HEK293 (cell line): ENCODE measurements around the gene USP12.
A peak's percentile ranks its signal among the peaks of the same experiment; 100 is the strongest.

Experiments
- CTCF ChIA-PET: fragments of 350-600 bp; formaldehyde crosslinking; extraction: SDS; loops from one replicate; lab custom pipeline; 2021; ENCODE audit warnings: antibody characterized with exemption; lab: Yijun Ruan, JAX
- POLR2A ChIA-PET: fragments of 300-600 bp; formaldehyde crosslinking; extraction: SDS; loops from one replicate; lab custom pipeline; 2020; ENCODE audit warnings: antibody characterized with exemption, inconsistent platforms; lab: Yijun Ruan, JAX
- H3K27ac ChIP-seq: fragments of 200-500 bp; sonication (Bioruptor generic); 2 replicates; pipeline ENCODE4 v1.5.1; 2014; ENCODE audit warnings: low read depth, low read length, control low read depth, inconsistent platforms; ENCODE audit errors: extremely low read depth
- H3K36me3 ChIP-seq, 2 experiments: fragments of 200-500 bp in 1 of 2; sonication (Bioruptor generic) in 1 of 2; 1 replicate in 1 of 2; 2 replicates in 1 of 2; pipeline ENCODE4 v1.5.1; 2014 to 2017; ENCODE audit warnings: inconsistent platforms in 2 of 2, low read length in 2 of 2; ENCODE audit not compliant: control insufficient read depth in 2 of 2, insufficient read depth in 1 of 2
- H3K4me1 ChIP-seq: fragments of 200-500 bp; sonication (Bioruptor generic); 2 replicates; pipeline ENCODE4 v1.5.1; 2014; ENCODE audit warnings: mild to moderate bottlenecking, low read length, inconsistent platforms; ENCODE audit not compliant: control insufficient read depth, insufficient read depth
- H3K4me3 ChIP-seq: 2 replicates; pipeline ENCODE4 v1.5.1; 2011; ENCODE audit warnings: low read depth, mild to moderate bottlenecking, control low read depth, low read length, moderate library complexity
- H3K9me3 ChIP-seq: fragments of 200-500 bp; sonication (Bioruptor generic); 2 replicates; pipeline ENCODE4 v1.5.1; 2014; ENCODE audit warnings: low read depth, low read length, inconsistent platforms; ENCODE audit not compliant: control insufficient read depth, insufficient read depth
- EGR2 ChIP-seq: fragments of 450-650 bp; formaldehyde crosslinking; IDR thresholded peaks from 2 replicates; pipeline ENCODE4 v1.5.1; 2016; ENCODE audit warnings: low read depth, missing biosample characterization, missing genetic modification characterization
- GLI2 ChIP-seq: fragments of 450-650 bp; formaldehyde crosslinking; IDR thresholded peaks from 2 replicates; pipeline ENCODE4; 2017; ENCODE audit warnings: missing biosample characterization, missing genetic modification characterization, low read depth, borderline replicate concordance
- MZF1 ChIP-seq: fragments of 450-650 bp; formaldehyde crosslinking; IDR thresholded peaks from 2 replicates; pipeline ENCODE4 v1.5.1; 2017; ENCODE audit warnings: missing biosample characterization, missing genetic modification characterization, borderline replicate concordance
- SP2 ChIP-seq: fragments of 450-650 bp; formaldehyde crosslinking; IDR thresholded peaks from 2 replicates; pipeline ENCODE4 v1.5.1; 2016; ENCODE audit warnings: missing biosample characterization, missing genetic modification characterization
- ZFHX2 ChIP-seq: fragments of 450-650 bp; formaldehyde crosslinking; conservative IDR thresholded peaks from 2 replicates; pipeline ENCODE4 v1.5.1; 2016; ENCODE audit warnings: missing biosample characterization, missing genetic modification characterization
- ZNF10 ChIP-seq: fragments of 450-650 bp; formaldehyde crosslinking; IDR thresholded peaks from 2 replicates; pipeline ENCODE4 v1.5.1; 2017; ENCODE audit warnings: missing biosample characterization, missing genetic modification characterization
- ZNF140 ChIP-seq: fragments of 450-650 bp; formaldehyde crosslinking; IDR thresholded peaks from 2 replicates; pipeline ENCODE4 v1.5.1; 2016; ENCODE audit warnings: missing biosample characterization, missing genetic modification characterization
- ZNF169 ChIP-seq: fragments of 450-650 bp; formaldehyde crosslinking; IDR thresholded peaks from 2 replicates; pipeline ENCODE4 v1.5.1; 2016; ENCODE audit warnings: missing biosample characterization, missing genetic modification characterization
- ZNF174 ChIP-seq: fragments of 450-650 bp; formaldehyde crosslinking; IDR thresholded peaks from 2 replicates; pipeline ENCODE4 v1.5.0; 2017; ENCODE audit warnings: missing biosample characterization, mild to moderate bottlenecking, missing genetic modification characterization
- ZNF280D ChIP-seq: fragments of 450-650 bp; formaldehyde crosslinking; IDR thresholded peaks from 2 replicates; pipeline ENCODE4 v1.5.1; 2016; ENCODE audit warnings: missing biosample characterization, missing genetic modification characterization
- ZNF366 ChIP-seq: fragments of 450-650 bp; formaldehyde crosslinking; conservative IDR thresholded peaks from 2 replicates; pipeline ENCODE4 v1.5.1; 2016; ENCODE audit warnings: missing biosample characterization, missing genetic modification characterization
- ZNF404 ChIP-seq: fragments of 450-650 bp; formaldehyde crosslinking; IDR thresholded peaks from 2 replicates; pipeline ENCODE4 v1.5.1; 2017; ENCODE audit warnings: missing biosample characterization, missing genetic modification characterization
- ZNF426 ChIP-seq: fragments of 450-650 bp; formaldehyde crosslinking; IDR thresholded peaks from 2 replicates; pipeline ENCODE4 v1.5.1; 2017; ENCODE audit warnings: missing biosample characterization, missing genetic modification characterization, mild to moderate bottlenecking, inconsistent platforms, moderate library complexity
- ZNF621 ChIP-seq: fragments of 450-650 bp; formaldehyde crosslinking; IDR thresholded peaks from 2 replicates; pipeline ENCODE4 v1.5.1; 2017; ENCODE audit warnings: missing biosample characterization, missing genetic modification characterization
- ZNF660 ChIP-seq: fragments of 450-650 bp; IDR thresholded peaks from 2 replicates; pipeline ENCODE4 v1.5.1; 2018; ENCODE audit warnings: missing biosample characterization, mild to moderate bottlenecking, missing genetic modification characterization
- ZSCAN16 ChIP-seq: fragments of 450-650 bp; formaldehyde crosslinking; IDR thresholded peaks from 2 replicates; pipeline ENCODE4 v1.5.1; 2016; ENCODE audit warnings: missing biosample characterization, missing genetic modification characterization
- TF ChIP-seq, protein P1 (sequence below): fragments of 450-650 bp; IDR thresholded peaks from 2 replicates; pipeline ENCODE4 v1.5.1; 2018; ENCODE audit warnings: missing biosample characterization, missing genetic modification characterization
- TF ChIP-seq, protein P2 (sequence below): fragments of 450-650 bp; formaldehyde crosslinking; IDR thresholded peaks from 2 replicates; pipeline ENCODE4 v1.5.1; 2016; ENCODE audit warnings: missing biosample characterization, missing genetic modification characterization
- TF ChIP-seq, protein P3 (sequence below): fragments of 450-650 bp; formaldehyde crosslinking; IDR thresholded peaks from 2 replicates; pipeline ENCODE4 v1.5.1; 2016; ENCODE audit warnings: missing biosample characterization, missing genetic modification characterization
- TF ChIP-seq, protein P4 (sequence below): sonication (generic); formaldehyde crosslinking; IDR thresholded peaks from 2 replicates; pipeline ENCODE4 v1.8.1; 2022; ENCODE audit warnings: mild to moderate bottlenecking, moderate library complexity, missing genetic modification reagents
- TF ChIP-seq, protein P5 (sequence below): fragments of 450-650 bp; formaldehyde crosslinking; IDR thresholded peaks from 2 replicates; pipeline ENCODE4 v1.5.1; 2017; ENCODE audit warnings: missing biosample characterization, missing genetic modification characterization

USP12 gene

DNA sequence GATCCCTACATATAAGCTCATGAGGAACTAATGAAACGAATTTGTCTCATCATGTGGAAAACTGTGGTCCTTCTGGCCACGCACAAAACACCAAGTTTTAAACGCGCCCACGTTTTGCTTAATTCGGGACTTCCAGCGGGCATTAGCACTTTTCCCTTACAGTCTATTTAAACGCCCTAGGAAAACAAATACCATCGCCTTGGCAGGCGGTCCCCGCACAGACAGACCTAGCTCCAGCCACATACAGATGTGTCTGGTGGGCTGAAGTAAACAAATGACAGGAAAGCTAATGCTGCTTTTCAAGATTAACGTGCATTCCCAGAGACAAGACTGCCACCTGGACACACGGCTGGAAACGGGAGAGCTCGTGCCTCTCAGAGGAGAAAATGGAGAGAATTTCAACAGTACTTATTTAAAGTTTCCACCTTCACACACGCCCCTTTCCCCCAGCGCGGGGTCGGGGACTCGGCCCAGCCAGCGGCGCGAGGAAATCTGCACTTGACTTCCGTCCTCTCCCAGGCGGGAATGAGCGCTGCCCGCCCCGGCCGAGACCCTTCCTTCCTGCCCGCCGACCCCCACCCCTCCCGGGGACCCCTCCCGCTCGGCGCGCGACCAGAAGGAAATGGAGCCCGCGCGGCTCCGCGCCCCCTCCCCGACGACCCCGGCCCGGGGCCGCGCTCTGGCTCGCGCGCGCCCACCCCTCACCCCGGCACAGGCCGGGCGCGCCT lies 931 bp downstream of the USP12 start (continued):
- TF ChIP-seq EGR2 (tag by site-specific recombination): no peak; the same call in 1 of the 2 replicates
- peak; percentile 71 for TF ChIP-seq SP2 (tag by site-specific recombination)
- no peak for TF ChIP-seq ZSCAN16 (tag by site-specific recombination)
- peak; percentile 52; the same call in 1 of the 2 replicates for TF ChIP-seq ZNF366 (tag by site-specific recombination)
- peak; percentile 28 for TF ChIP-seq ZFHX2 (tag by site-specific recombination)
- TF ChIP-seq, protein P1, sequence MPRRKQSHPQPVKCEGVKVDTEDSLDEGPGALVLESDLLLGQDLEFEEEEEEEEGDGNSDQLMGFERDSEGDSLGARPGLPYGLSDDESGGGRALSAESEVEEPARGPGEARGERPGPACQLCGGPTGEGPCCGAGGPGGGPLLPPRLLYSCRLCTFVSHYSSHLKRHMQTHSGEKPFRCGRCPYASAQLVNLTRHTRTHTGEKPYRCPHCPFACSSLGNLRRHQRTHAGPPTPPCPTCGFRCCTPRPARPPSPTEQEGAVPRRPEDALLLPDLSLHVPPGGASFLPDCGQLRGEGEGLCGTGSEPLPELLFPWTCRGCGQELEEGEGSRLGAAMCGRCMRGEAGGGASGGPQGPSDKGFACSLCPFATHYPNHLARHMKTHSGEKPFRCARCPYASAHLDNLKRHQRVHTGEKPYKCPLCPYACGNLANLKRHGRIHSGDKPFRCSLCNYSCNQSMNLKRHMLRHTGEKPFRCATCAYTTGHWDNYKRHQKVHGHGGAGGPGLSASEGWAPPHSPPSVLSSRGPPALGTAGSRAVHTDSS: no peak
- TF ChIP-seq ZNF174: no peak
- TF ChIP-seq GLI2: no peak
- no peak for TF ChIP-seq ZNF280D (tag by site-specific recombination)
- TF ChIP-seq ZNF140: no peak
- TF ChIP-seq ZNF10: no peak
- no peak for TF ChIP-seq ZNF426 (tag by site-specific recombination)
- TF ChIP-seq, protein P2, sequence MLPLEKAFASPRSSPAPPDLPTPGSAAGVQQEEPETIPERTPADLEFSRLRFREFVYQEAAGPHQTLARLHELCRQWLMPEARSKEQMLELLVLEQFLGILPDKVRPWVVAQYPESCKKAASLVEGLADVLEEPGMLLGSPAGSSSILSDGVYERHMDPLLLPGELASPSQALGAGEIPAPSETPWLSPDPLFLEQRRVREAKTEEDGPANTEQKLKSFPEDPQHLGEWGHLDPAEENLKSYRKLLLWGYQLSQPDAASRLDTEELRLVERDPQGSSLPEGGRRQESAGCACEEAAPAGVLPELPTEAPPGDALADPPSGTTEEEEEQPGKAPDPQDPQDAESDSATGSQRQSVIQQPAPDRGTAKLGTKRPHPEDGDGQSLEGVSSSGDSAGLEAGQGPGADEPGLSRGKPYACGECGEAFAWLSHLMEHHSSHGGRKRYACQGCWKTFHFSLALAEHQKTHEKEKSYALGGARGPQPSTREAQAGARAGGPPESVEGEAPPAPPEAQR (tag by site-specific recombination): no peak

- no peak for TF ChIP-seq ZNF621
- TF ChIP-seq, protein P3, sequence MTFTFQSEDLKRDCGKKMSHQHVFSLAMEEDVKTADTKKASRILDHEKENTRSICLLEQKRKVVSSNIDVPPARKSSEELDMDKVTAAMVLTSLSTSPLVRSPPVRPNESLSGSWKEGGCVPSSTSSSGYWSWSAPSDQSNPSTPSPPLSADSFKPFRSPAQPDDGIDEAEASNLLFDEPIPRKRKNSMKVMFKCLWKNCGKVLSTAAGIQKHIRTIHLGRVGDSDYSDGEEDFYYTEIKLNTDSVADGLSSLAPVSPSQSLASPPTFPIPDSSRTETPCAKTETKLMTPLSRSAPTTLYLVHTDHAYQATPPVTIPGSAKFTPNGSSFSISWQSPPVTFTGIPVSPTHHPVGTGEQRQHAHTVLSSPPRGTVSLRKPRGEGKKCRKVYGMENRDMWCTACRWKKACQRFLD (tag by site-specific recombination): no peak
- no peak for TF ChIP-seq ZNF404 (tag by site-specific recombination)
- TF ChIP-seq ZNF660: peak; percentile 24; the same call in 1 of the 2 replicates
- no peak for TF ChIP-seq MZF1 (tag by site-specific recombination)
- TF ChIP-seq, protein P4, sequence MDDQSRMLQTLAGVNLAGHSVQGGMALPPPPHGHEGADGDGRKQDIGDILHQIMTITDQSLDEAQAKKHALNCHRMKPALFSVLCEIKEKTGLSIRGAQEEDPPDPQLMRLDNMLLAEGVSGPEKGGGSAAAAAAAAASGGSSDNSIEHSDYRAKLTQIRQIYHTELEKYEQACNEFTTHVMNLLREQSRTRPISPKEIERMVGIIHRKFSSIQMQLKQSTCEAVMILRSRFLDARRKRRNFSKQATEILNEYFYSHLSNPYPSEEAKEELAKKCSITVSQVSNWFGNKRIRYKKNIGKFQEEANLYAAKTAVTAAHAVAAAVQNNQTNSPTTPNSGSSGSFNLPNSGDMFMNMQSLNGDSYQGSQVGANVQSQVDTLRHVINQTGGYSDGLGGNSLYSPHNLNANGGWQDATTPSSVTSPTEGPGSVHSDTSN (CRISPR knock-in tag): no peak
- TF ChIP-seq, protein P5, sequence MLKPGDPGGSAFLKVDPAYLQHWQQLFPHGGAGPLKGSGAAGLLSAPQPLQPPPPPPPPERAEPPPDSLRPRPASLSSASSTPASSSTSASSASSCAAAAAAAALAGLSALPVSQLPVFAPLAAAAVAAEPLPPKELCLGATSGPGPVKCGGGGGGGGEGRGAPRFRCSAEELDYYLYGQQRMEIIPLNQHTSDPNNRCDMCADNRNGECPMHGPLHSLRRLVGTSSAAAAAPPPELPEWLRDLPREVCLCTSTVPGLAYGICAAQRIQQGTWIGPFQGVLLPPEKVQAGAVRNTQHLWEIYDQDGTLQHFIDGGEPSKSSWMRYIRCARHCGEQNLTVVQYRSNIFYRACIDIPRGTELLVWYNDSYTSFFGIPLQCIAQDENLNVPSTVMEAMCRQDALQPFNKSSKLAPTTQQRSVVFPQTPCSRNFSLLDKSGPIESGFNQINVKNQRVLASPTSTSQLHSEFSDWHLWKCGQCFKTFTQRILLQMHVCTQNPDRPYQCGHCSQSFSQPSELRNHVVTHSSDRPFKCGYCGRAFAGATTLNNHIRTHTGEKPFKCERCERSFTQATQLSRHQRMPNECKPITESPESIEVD: 0 out of 2 replicates have a peak, but pooled peaks have one; percentile 37
- no peak for TF ChIP-seq ZNF169 (tag by site-specific recombination)
- Histone ChIP-seq H3K27ac (peak overlapping the region; percentile 81), H3K36me3 (no peaks in the 10 kb centered on the region), H3K9me3 (no peaks in the 10 kb centered on the region), H3K4me3 (peak overlapping the region; percentile 59), H3K4me1 (peaks cover 16% of the 10 kb centered on the region)
- ChIA-PET CTCF (interaction anchor here (0.6 to 2.1 kb wide), 4 partner anchors 32 to 223 kb away, joined by 3 to 7 read pairs (median 4); no protein-coding TSS in a partner anchor), POLR2A (interaction anchor here (1.0 kb wide), 1 partner anchor 88 kb away, joined by 4 read pairs; no protein-coding TSS in a partner anchor)
Measured at GRCh38 chr13:27170221-27170515, 1.4 kb downstream of the USP12 start.
